Sigmoid colon (tissue), 4 donors: ENCODE measurements around the gene SIK3.

Source experiments
- EP300 ChIP-seq, 4 donors: sonication (generic); formaldehyde crosslinking; IDR thresholded peaks; one replicate each; pipeline ENCODE4 v1.6.1; 2017; ENCODE audit warnings: antibody characterized with exemption in 4 of 4
- POLR2A ChIP-seq, 2 donors: fragments of 450-650 bp; IDR thresholded peaks; one replicate each; pipeline ENCODE4 v1.6.1; 2016; ENCODE audit warnings: antibody characterized with exemption in 2 of 2, mild to moderate bottlenecking in 2 of 2, moderate library complexity in 2 of 2
- POLR2AphosphoS5 ChIP-seq, 4 donors: sonication (generic); formaldehyde crosslinking; IDR thresholded peaks; one replicate each; pipeline ENCODE4 v1.6.1; 2017; ENCODE audit warnings: antibody characterized with exemption in 4 of 4
- TF ChIP-seq, protein P1 (sequence below), 4 experiments: fragments of 450-650 bp in 3 of 4; fragments of 200-600 bp in 1 of 4; IDR thresholded peaks; one replicate each; pipeline ENCODE4 v1.5.1; 2016 to 2019; ENCODE audit warnings: antibody characterized with exemption in 4 of 4, mild to moderate bottlenecking in 3 of 4, moderate library complexity in 2 of 4

- TF ChIP-seq, protein P1, sequence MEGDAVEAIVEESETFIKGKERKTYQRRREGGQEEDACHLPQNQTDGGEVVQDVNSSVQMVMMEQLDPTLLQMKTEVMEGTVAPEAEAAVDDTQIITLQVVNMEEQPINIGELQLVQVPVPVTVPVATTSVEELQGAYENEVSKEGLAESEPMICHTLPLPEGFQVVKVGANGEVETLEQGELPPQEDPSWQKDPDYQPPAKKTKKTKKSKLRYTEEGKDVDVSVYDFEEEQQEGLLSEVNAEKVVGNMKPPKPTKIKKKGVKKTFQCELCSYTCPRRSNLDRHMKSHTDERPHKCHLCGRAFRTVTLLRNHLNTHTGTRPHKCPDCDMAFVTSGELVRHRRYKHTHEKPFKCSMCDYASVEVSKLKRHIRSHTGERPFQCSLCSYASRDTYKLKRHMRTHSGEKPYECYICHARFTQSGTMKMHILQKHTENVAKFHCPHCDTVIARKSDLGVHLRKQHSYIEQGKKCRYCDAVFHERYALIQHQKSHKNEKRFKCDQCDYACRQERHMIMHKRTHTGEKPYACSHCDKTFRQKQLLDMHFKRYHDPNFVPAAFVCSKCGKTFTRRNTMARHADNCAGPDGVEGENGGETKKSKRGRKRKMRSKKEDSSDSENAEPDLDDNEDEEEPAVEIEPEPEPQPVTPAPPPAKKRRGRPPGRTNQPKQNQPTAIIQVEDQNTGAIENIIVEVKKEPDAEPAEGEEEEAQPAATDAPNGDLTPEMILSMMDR (IDR thresholded peaks at IDR 0.05) = no peak
- TF ChIP-seq POLR2AphosphoS5 (IDR thresholded peaks at IDR 0.05) = no peak
- no peak for TF ChIP-seq POLR2A (IDR thresholded peaks at IDR 0.05)
- no peak for TF ChIP-seq EP300 (IDR thresholded peaks at IDR 0.05)
Observed at GRCh38 chr11:116866804-116867455, 231.3 kb downstream of the SIK3 start.
